ENCODE data around the gene ITGA4.

- no peak for TF ChIP-seq MYC (IDR thresholded peaks at IDR 0.05; ENCODE audit: low read depth, low read length)
- TF ChIP-seq POLR2AphosphoS5 (IDR thresholded peaks at IDR 0.05; ENCODE audit: insufficient read depth, low read depth, low read length), result no peak
- no peak for TF ChIP-seq MAX (IDR thresholded peaks at IDR 0.05; ENCODE audit: insufficient read depth, insufficient read length)
- no peak for TF ChIP-seq CTCF (IDR thresholded peaks at IDR 0.05; ENCODE audit: extremely low read depth in 1 of 2, insufficient read depth in 1 of 2, low read depth in 1 of 2, low read length in 2 of 2)
- TF ChIP-seq POLR2A (IDR thresholded peaks at IDR 0.05; ENCODE audit: low read depth, low read length), result no peak
- TF ChIP-seq JUN (IDR thresholded peaks at IDR 0.05; ENCODE audit: borderline replicate concordance, insufficient read depth, insufficient read length, low read depth), result no peak
These were observed 30.5 kb upstream of the ITGA4 start for GRCh38 chr2:181426672-181427071.

All from endothelial cell of umbilical vein (primary cell).